Tibial artery (tissue), 4 donors: ENCODE data around the gene KIF20B.
"Not testable (repeated sequence)": the region's sequence is repeated elsewhere in the genome, so short reads cannot be mapped to it uniquely, and the experiment has no call there.

ENCODE experiments used
- DNase-seq, 2 donors: peaks; one replicate each; pipeline ENCODE4 v3.0.0-alpha.2; 2019
- H3K27ac ChIP-seq, 2 donors: fragments of 200-600 bp; sonication (generic) in 1 of 2; 1 replicate in 1 of 2; 2 replicates in 1 of 2; pipeline ENCODE4 v1.5.1; 2018 to 2019; ENCODE audit warnings: mild to moderate bottlenecking in 1 of 2
- H3K27me3 ChIP-seq, 2 donors: fragments of 200-600 bp; sonication (generic) in 1 of 2; one replicate each; pipeline versions ENCODE4 v1.5.1 to v1.6.0; 2016 to 2019
- H3K36me3 ChIP-seq, 3 donors: fragments of 200-600 bp; sonication (generic) in 2 of 3; one replicate each; pipeline ENCODE4 v1.5.1; 2016 to 2019; ENCODE audit warnings: mild to moderate bottlenecking in 2 of 3
- H3K4me1 ChIP-seq, 4 donors: fragments of 200-600 bp; sonication (generic) in 2 of 4; 1 replicate in 3 of 4; 2 replicates in 1 of 4; pipeline ENCODE4 v1.5.1; 2016 to 2019
- H3K4me3 ChIP-seq, 2 donors: fragments of 200-600 bp; sonication (generic) in 1 of 2; 1 replicate in 1 of 2; 2 replicates in 1 of 2; pipeline ENCODE4 v1.5.1; 2018 to 2019; ENCODE audit warnings: mild to moderate bottlenecking in 2 of 2
- H3K9me3 ChIP-seq, 3 donors: fragments of 200-600 bp; sonication (generic) in 1 of 3; one replicate each; pipeline ENCODE4 v1.5.1; 2016 to 2019
- CTCF ChIP-seq, 2 experiments: fragments of 200-600 bp in 1 of 2; fragments of 450-650 bp in 1 of 2; IDR thresholded peaks; one replicate each; pipeline ENCODE4 v1.5.1; 2017 to 2019; ENCODE audit warnings: antibody characterized with exemption in 2 of 2, mild to moderate bottlenecking in 1 of 2, moderate library complexity in 1 of 2
- intact Hi-C: fragments of 100-400 bp; cut with DNase I; formaldehyde crosslinking; loops from one replicate; pipeline ENCODE4 v1.15.0; 2023; ENCODE audit warnings: low total_unique reads

The KIF20B gene

DNA sequence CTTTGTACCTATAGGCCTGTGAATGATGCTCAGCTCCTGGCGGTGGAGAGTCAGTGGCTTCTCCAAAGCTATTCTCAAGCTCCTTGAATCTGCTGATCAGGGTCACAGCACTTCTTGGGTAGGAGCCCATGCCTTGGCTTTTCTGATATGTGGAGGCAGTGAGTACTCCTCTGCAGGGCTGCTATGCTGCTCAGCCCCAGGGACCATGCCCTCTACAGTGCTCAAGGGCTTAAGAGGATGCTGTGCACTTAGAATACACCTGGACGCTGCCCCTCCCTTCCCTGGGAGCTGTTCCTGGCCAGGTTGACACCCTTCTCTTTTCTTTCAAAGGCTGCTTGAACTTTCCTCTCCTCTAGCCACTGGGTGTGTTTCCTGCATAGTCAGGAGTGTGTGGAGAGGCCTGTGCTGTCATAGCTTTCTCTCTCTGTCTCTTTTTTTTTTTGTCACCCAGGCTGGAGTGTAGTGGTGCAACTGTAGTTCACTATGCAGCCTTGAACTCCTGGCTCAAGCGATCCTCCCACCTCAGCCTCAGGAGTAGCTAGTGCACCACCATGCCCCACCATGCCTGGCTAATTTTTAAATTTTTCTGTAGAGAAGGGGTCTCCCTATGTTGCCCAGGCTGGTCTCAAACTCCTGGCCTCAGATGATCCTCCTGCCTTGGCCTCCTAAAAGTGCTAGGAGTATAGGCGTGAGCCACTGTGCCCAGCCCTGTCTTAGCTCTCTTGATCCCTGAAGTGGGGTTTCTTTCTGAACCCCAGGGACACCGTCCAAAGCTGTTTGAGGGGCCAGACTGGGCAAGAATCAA is 113.9 kb downstream of the KIF20B start:
- TF ChIP-seq CTCF (IDR thresholded peaks at IDR 0.05), result no peak
- H3K27me3 ChIP-seq, result no peaks in the 10 kb centered on the region
- H3K4me1 ChIP-seq, result no peaks in the 10 kb centered on the region
- H3K27ac ChIP-seq, result no peak overlapping the region
- no peak overlapping the region for H3K4me3 ChIP-seq
- H3K9me3 ChIP-seq, result no peaks in the 10 kb centered on the region
- DNase-seq, result no peak
- H3K36me3 ChIP-seq, result no peaks in the 10 kb centered on the region
- intact Hi-C loops, result no loop called here

GRCh38 chr10:89819008-89819407 is 117.6 kb downstream of the KIF20B start:
- H3K27me3 ChIP-seq, H3K4me1 ChIP-seq, intact Hi-C loops, H3K27ac ChIP-seq, H3K9me3 ChIP-seq, H3K4me3 ChIP-seq, DNase-seq, H3K36me3 ChIP-seq: not testable (repeated sequence)
